Lower leg skin (tissue), 4 donors: ENCODE measurements around the gene RIMS1. TPM values are rescaled to one million over a fixed set of nuclear protein-coding genes. Genes with fewer than 3 reads are reported as not detected.

Source experiments
- DNase-seq, 2 donors: peaks; one replicate each; pipeline ENCODE4 v3.0.0-alpha.2; 2019; ENCODE audit warnings: low spot score in 2 of 2
- H3K4me3 ChIP-seq: fragments of 200-600 bp; sonication (generic); 2 replicates; pipeline ENCODE4 v1.5.1; 2017; ENCODE audit warnings: mild to moderate bottlenecking, low read depth; ENCODE audit not compliant: poor library complexity, severe bottlenecking
- CTCF ChIP-seq, 3 donors: fragments of 450-650 bp; IDR thresholded peaks; one replicate each; pipeline ENCODE4 v1.5.1; 2016; ENCODE audit warnings: antibody characterized with exemption in 3 of 3, mild to moderate bottlenecking in 3 of 3, moderate library complexity in 2 of 3
- POLR2A ChIP-seq, 2 donors: fragments of 450-650 bp; IDR thresholded peaks; one replicate each; pipeline ENCODE4 v1.6.1; 2016 to 2017; ENCODE audit warnings: antibody characterized with exemption in 2 of 2, mild to moderate bottlenecking in 1 of 2, moderate library complexity in 1 of 2
- WGBS, 2 donors: methylation state at CpG; one replicate each; pipeline ENCODE4 v1.1.5; 2018; 5-methylcytosine and 5-hydroxymethylcytosine counted together
- intact Hi-C: fragments of 100-400 bp; cut with DNase I; formaldehyde crosslinking; loops from one replicate; pipeline ENCODE4 v1.15.0; 2023; ENCODE audit warnings: low total_unique reads
- total RNA-seq, 4 donors: library from RNA; depleted of rRNA; stranded (reverse); fragments of >200 nt; gene quantifications; one replicate each; pipeline ENCODE4 v1.1.0, GENCODE V29; 2016

RIMS1 gene
- total RNA-seq, 4 donors from 2014 or later, result 1.3 to 9.4 (median 4.7) TPM

- WGBS, 2 donors, result 3 to 8% methylated on average over 2 of the region's 2 CpGs
- DNase-seq, result no peak
These were observed 331.8 kb downstream of the RIMS1 start for GRCh38 chr6:72218125-72218524.

GRCh38 chr6:72219536-72219935, 333.2 kb downstream of the RIMS1 start:
- TF ChIP-seq POLR2A (IDR thresholded peaks at IDR 0.05), result no peak
- TF ChIP-seq CTCF (IDR thresholded peaks at IDR 0.05), result no peak
- intact Hi-C loops, result no loop called here
- no peak for DNase-seq
- H3K4me3 ChIP-seq, result no peak overlapping the region

More at GRCh38 chr6:72218125-72218524, 331.8 kb downstream of the RIMS1 start:
- TF ChIP-seq POLR2A (IDR thresholded peaks at IDR 0.05) (no peak), CTCF (IDR thresholded peaks at IDR 0.05) (no peak)
- intact Hi-C loops, result no loop called here
- no peak overlapping the region for H3K4me3 ChIP-seq

- H3K4me3 ChIP-seq, result no peak overlapping the region
- 0% methylated on average over 1 of the region's 1 CpG for WGBS, 2 donors
- no peak for DNase-seq
- intact Hi-C loops, result no loop called here
- TF ChIP-seq POLR2A (IDR thresholded peaks at IDR 0.05), result no peak
- TF ChIP-seq CTCF (IDR thresholded peaks at IDR 0.05), result no peak
These were observed 351.7 kb downstream of the RIMS1 start for GRCh38 chr6:72238021-72238420.

- intact Hi-C loops, result no loop called here
- DNase-seq, result no peak
- WGBS, 2 donors, result 77 to 82% methylated on average over 1 of the region's 1 CpG
- H3K4me3 ChIP-seq, result no peak overlapping the region
- TF ChIP-seq POLR2A (IDR thresholded peaks at IDR 0.05), result no peak
- TF ChIP-seq CTCF (IDR thresholded peaks at IDR 0.05), result no peak
These were observed 352.6 kb downstream of the RIMS1 start for GRCh38 chr6:72238900-72239299.

- WGBS, 2 donors, result 21 to 25% methylated on average over 2 of the region's 2 CpGs
- no peak overlapping the region for H3K4me3 ChIP-seq
- no peak for TF ChIP-seq POLR2A (IDR thresholded peaks at IDR 0.05)
- no peak for TF ChIP-seq CTCF (IDR thresholded peaks at IDR 0.05)
- intact Hi-C loops, result no loop called here
- DNase-seq, result no peak
These were observed 359.2 kb downstream of the RIMS1 start for GRCh38 chr6:72245565-72245964.

GRCh38 chr6:72246926-72247325, 360.6 kb downstream of the RIMS1 start:
- intact Hi-C loops, result no loop called here
- WGBS, 2 donors, result 78 to 90% methylated on average over 4 of the region's 4 CpGs
- no peak for DNase-seq
- TF ChIP-seq POLR2A (IDR thresholded peaks at IDR 0.05) (no peak), CTCF (IDR thresholded peaks at IDR 0.05) (no peak)
- no peak overlapping the region for H3K4me3 ChIP-seq
